ENCODE measurements around the gene HRG.

HRG gene

GRCh38 chr3:186646841-186647240 lies 19.0 kb upstream of the HRG start:
- Mint-ChIP-seq H3K27me3 (ENCODE audit: low read depth) (peaks cover 4% of the 10 kb centered on the region), H3K4me3 (no peak overlapping the region)

GRCh38 chr3:186648851-186649250 lies 17.0 kb upstream of the HRG start:
- H3K4me3 Mint-ChIP-seq = no peak overlapping the region
- H3K9me3 Mint-ChIP-seq = peaks cover 4% of the 10 kb centered on the region
- peaks cover 12% of the 10 kb centered on the region for H3K4me1 Mint-ChIP-seq (ENCODE audit: low read depth)
- H3K36me3 Mint-ChIP-seq (ENCODE audit: low read depth) = no peaks in the 10 kb centered on the region
- H3K27ac Mint-ChIP-seq = no peak overlapping the region
- peaks cover 4% of the 10 kb centered on the region for H3K27me3 Mint-ChIP-seq (ENCODE audit: low read depth)

More at GRCh38 chr3:186646841-186647240, 19.0 kb upstream of the HRG start:
- Mint-ChIP-seq H3K4me1 (ENCODE audit: low read depth) (peaks cover 31% of the 10 kb centered on the region), H3K9me3 (peaks cover 4% of the 10 kb centered on the region), H3K36me3 (ENCODE audit: low read depth) (no peaks in the 10 kb centered on the region), H3K27ac (no peak overlapping the region)

GRCh38 chr3:186651678-186652215 lies 14.1 kb upstream of the HRG start:
- Mint-ChIP-seq H3K4me1 (ENCODE audit: low read depth) (no peaks in the 10 kb centered on the region), H3K9me3 (no peaks in the 10 kb centered on the region), H3K27ac (no peak overlapping the region)

GRCh38 chr3:186653080-186653707 lies 12.6 kb upstream of the HRG start:
- H3K9me3 Mint-ChIP-seq = no peaks in the 10 kb centered on the region
- H3K27ac Mint-ChIP-seq = no peak overlapping the region
- no peaks in the 10 kb centered on the region for H3K4me1 Mint-ChIP-seq (ENCODE audit: low read depth)
- no peak overlapping the region for H3K4me3 Mint-ChIP-seq
- H3K36me3 Mint-ChIP-seq (ENCODE audit: low read depth) = no peaks in the 10 kb centered on the region
- H3K27me3 Mint-ChIP-seq (ENCODE audit: low read depth) = peaks cover 18% of the 10 kb centered on the region

More at GRCh38 chr3:186651678-186652215, 14.1 kb upstream of the HRG start:
- H3K36me3 Mint-ChIP-seq (ENCODE audit: low read depth) = no peaks in the 10 kb centered on the region
- peaks cover 9% of the 10 kb centered on the region for H3K27me3 Mint-ChIP-seq (ENCODE audit: low read depth)
- no peak overlapping the region for H3K4me3 Mint-ChIP-seq

GRCh38 chr3:186653984-186654383 lies 11.8 kb upstream of the HRG start:
- Mint-ChIP-seq H3K9me3 (no peaks in the 10 kb centered on the region), H3K27me3 (ENCODE audit: low read depth) (peaks cover 26% of the 10 kb centered on the region), H3K4me3 (no peak overlapping the region), H3K36me3 (ENCODE audit: low read depth) (no peaks in the 10 kb centered on the region), H3K27ac (no peak overlapping the region), H3K4me1 (ENCODE audit: low read depth) (no peaks in the 10 kb centered on the region)

- peaks cover 25% of the 10 kb centered on the region for H3K27me3 Mint-ChIP-seq (ENCODE audit: low read depth)
- H3K4me3 Mint-ChIP-seq = no peak overlapping the region
- no peak overlapping the region for H3K27ac Mint-ChIP-seq
- H3K9me3 Mint-ChIP-seq = peaks cover 3% of the 10 kb centered on the region
- peaks cover 1% of the 10 kb centered on the region for H3K36me3 Mint-ChIP-seq (ENCODE audit: low read depth)
- H3K4me1 Mint-ChIP-seq (ENCODE audit: low read depth) = peaks cover 2% of the 10 kb centered on the region
Measured at GRCh38 chr3:186663361-186664118, 2.3 kb upstream of the HRG start.

GRCh38 chr3:186664119-186664495 lies 1.7 kb upstream of the HRG start:
- Mint-ChIP-seq H3K36me3 (ENCODE audit: low read depth) (peaks cover 1% of the 10 kb centered on the region), H3K27ac (no peak overlapping the region), H3K9me3 (peaks cover 3% of the 10 kb centered on the region), H3K27me3 (ENCODE audit: low read depth) (peaks cover 21% of the 10 kb centered on the region), H3K4me3 (no peak overlapping the region), H3K4me1 (ENCODE audit: low read depth) (peaks cover 3% of the 10 kb centered on the region)

- Mint-ChIP-seq H3K27me3 (ENCODE audit: low read depth) (peaks cover 21% of the 10 kb centered on the region), H3K4me1 (ENCODE audit: low read depth) (peaks cover 7% of the 10 kb centered on the region), H3K9me3 (peaks cover 7% of the 10 kb centered on the region), H3K27ac (no peak overlapping the region), H3K4me3 (no peak overlapping the region), H3K36me3 (ENCODE audit: low read depth) (peaks cover 1% of the 10 kb centered on the region)
Measured at GRCh38 chr3:186664506-186664905, 1.3 kb upstream of the HRG start.

- H3K9me3 Mint-ChIP-seq = peaks cover 10% of the 10 kb centered on the region
- H3K27ac Mint-ChIP-seq = no peak overlapping the region
- H3K36me3 Mint-ChIP-seq (ENCODE audit: low read depth) = peaks cover 5% of the 10 kb centered on the region
- peaks cover 16% of the 10 kb centered on the region for H3K4me1 Mint-ChIP-seq (ENCODE audit: low read depth)
- H3K4me3 Mint-ChIP-seq = no peak overlapping the region
- H3K27me3 Mint-ChIP-seq (ENCODE audit: low read depth) = peaks cover 25% of the 10 kb centered on the region
Measured at GRCh38 chr3:186668426-186668825, 2.6 kb downstream of the HRG start.

GRCh38 chr3:186669378-186670084 lies 3.7 kb downstream of the HRG start:
- Mint-ChIP-seq H3K36me3 (ENCODE audit: low read depth) (peaks cover 5% of the 10 kb centered on the region), H3K27ac (peak overlapping the region; percentile 35), H3K4me3 (no peak overlapping the region), H3K9me3 (peaks cover 10% of the 10 kb centered on the region), H3K27me3 (ENCODE audit: low read depth) (peaks cover 23% of the 10 kb centered on the region), H3K4me1 (ENCODE audit: low read depth) (peaks cover 16% of the 10 kb centered on the region)

GRCh38 chr3:186670155-186670554 lies 4.3 kb downstream of the HRG start:
- Mint-ChIP-seq H3K27me3 (ENCODE audit: low read depth) (peaks cover 27% of the 10 kb centered on the region), H3K4me1 (ENCODE audit: low read depth) (peaks cover 16% of the 10 kb centered on the region), H3K4me3 (no peak overlapping the region), H3K27ac (no peak overlapping the region), H3K36me3 (ENCODE audit: low read depth) (peaks cover 5% of the 10 kb centered on the region), H3K9me3 (peaks cover 10% of the 10 kb centered on the region)

- Mint-ChIP-seq H3K36me3 (ENCODE audit: low read depth) (peaks cover 5% of the 10 kb centered on the region), H3K4me3 (no peak overlapping the region), H3K4me1 (ENCODE audit: low read depth) (peaks cover 16% of the 10 kb centered on the region), H3K9me3 (peaks cover 10% of the 10 kb centered on the region), H3K27me3 (ENCODE audit: low read depth) (peaks cover 23% of the 10 kb centered on the region), H3K27ac (no peak overlapping the region)
Measured at GRCh38 chr3:186671051-186671450, 5.2 kb downstream of the HRG start.

GRCh38 chr3:186678604-186679003 lies 12.8 kb downstream of the HRG start:
- Mint-ChIP-seq H3K4me3 (no peak overlapping the region), H3K27ac (no peak overlapping the region), H3K27me3 (ENCODE audit: low read depth) (peaks cover 63% of the 10 kb centered on the region), H3K9me3 (peaks cover 9% of the 10 kb centered on the region), H3K36me3 (ENCODE audit: low read depth) (no peaks in the 10 kb centered on the region), H3K4me1 (ENCODE audit: low read depth) (no peaks in the 10 kb centered on the region)

- Mint-ChIP-seq H3K27ac (no peak overlapping the region), H3K4me3 (no peak overlapping the region), H3K4me1 (ENCODE audit: low read depth) (no peaks in the 10 kb centered on the region), H3K36me3 (ENCODE audit: low read depth) (no peaks in the 10 kb centered on the region), H3K27me3 (ENCODE audit: low read depth) (peaks cover 57% of the 10 kb centered on the region), H3K9me3 (peaks cover 9% of the 10 kb centered on the region)
Measured at GRCh38 chr3:186679151-186679550, 13.3 kb downstream of the HRG start.
